Umbilical cord (tissue), 2 donors: Measurements from ENCODE around the gene ZC2HC1C. TPM values are rescaled to one million over a fixed set of nuclear protein-coding genes. Genes with fewer than 3 reads are reported as not detected.
"Not testable (repeated sequence)": the region's sequence is repeated elsewhere in the genome, so short reads cannot be mapped to it uniquely, and the experiment has no call there.

Source experiments
- DNase-seq: peaks from one replicate; pipeline ENCODE4 v3.0.0-alpha.2; 2015; ENCODE audit warnings: low spot score
- total RNA-seq: library from RNA; depleted of rRNA; stranded (reverse); fragments of >200 nt; gene quantifications from one replicate; pipeline ENCODE4 v1.2.3, GENCODE V29; 2014; ENCODE audit warnings: low replicate concordance; ENCODE audit not compliant: insufficient read depth

ZC2HC1C gene
- total RNA-seq, 1 donor from 2014 or later = 0.48 TPM

DNA sequence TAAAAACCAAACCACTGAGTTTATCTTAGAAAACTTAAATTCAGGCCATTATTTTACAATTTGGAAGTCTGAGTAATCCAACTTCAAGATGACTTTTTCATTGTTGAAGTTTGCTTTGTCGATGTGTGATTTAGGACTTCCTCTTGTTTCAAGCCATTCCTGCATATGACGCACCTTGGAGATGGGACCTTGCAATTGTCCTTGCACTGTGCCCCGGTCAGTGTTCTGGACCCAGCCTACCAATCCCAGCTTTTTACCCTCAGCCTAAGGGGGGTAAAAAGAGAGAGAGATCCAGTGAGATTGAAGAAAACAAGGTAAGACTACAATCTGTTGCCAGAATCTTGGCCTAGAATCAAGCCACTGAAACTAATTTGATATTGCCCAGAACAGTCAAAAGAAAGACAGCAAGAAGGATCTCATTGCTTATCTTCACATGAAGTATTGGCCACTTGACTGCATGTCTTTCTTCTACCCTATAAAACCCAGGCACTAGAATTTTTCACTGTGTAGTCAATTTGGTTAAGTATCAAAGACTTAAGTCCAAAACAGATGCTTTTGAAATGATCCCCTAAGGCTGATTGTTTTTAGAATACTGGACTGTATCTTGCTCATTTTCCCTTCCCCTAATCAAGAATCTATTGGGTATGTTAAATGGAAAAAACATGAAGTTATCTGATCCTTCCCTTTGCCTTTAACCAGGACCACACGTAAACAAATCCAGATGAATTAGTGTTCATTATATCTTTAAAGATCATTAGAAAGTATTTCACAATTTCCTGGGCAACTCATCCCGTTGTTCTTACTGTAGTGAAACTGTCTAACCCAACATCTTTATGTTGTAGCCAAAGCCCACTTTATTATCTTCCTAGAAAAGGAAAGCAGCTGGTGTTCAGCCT lies 15.8 kb upstream of the ZC2HC1C start:
- no peak for DNase-seq

DNA sequence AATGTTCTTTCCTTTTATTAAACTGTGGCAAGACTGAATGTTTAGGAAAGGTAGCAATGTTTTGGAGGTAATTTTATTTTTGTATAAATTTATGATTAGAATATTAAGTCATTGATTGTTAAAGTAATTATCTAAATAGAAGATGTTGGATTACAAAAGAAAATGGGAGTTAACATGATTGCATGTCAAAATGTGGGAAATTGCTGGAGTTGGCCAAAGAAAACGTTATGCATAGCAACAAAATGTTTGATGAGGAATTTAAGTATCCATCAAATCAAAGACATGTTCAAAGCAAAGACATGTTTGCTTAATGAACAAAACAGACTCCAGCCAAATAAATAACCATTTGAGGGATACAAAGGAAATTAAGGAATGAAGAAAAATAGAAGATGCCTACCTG lies 15.0 kb upstream of the ZC2HC1C start:
- DNase-seq = no peak

DNA sequence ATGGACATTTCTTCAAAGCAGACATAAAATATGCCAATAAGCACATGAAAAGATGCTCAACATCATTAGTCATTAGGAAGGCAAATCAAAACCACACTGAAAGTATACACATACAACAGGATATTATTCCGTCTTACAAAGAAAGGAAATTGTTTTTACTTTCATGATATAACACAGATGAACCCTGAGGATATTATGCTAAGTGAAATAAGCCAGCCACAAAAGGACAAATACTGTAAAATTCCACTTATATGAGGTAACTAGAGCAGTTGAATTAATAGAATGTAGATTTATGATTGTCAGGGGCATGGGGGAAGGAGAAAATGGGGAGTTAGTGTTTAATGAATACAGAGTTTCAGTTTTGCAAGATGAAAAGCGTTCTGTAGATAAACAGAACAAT lies 9.8 kb upstream of the ZC2HC1C start:
- peak; percentile 45 for DNase-seq

GRCh38 chr14:75060420-75060819 lies 9.0 kb upstream of the ZC2HC1C start:
- DNase-seq = no peak

DNA sequence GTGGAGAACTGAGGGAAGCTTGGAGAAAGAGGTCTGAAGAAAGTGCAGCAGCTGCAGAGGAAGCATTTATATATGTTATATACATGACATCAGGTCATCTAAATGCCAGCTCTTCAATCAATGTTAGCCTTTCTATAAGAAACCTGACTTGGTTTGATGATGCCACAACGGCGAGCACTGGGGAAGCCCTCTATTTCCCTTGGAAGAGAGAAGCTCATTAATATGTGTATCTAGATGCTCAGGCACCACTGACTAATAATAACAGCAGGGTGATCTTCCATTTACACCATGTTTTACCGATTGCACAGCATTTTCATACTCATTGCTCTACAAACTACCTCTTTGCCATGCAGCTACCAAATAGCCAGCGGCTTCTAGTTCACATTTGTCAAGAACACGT lies 6.4 kb upstream of the ZC2HC1C start:
- no peak for DNase-seq

- DNase-seq = peak; percentile 95
Measured at GRCh38 chr14:75063491-75064204, 5.8 kb upstream of the ZC2HC1C start, which contains the start of gene ACYP1. ACYP1 (minus strand) TSS chr14:75064024; CDS start chr14:75063553, 471 bp downstream.

DNA sequence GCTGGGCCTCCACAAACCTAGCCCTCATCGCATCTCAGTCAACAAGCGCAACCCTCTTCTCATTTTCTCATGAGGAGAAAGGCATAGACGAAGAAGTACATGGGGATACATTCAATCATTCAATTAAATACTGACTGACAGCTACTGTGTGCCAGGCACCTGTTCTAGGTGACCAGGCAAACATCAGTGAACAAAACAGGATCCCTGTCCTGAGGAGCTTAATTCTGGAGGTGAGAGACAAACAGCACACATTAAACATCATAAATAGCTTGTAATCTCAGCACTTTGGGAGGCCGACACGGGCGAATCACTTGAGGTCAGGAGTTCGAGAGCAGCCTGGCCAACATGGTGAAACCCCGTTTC lies 5.3 kb upstream of the ZC2HC1C start:
- DNase-seq = no peak

DNA sequence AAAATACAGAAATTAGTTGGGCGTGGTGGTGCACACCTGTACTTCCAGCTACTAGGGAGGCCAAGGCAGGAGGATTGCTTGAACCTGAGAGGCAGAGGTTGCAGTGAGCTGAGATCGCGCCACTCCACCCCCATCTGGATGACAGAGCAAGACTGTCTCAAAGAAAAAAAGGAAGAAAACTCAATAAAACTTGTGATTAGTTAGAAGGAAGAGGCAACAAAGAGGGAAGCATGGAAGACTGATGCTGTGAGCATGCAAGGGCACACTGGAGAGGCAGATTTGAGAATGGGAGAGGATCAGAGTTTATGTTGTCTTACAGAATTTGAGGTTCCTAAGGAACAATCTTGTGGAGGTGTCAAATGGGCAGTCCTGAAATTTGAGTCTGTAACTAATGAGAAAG lies 2.8 kb upstream of the ZC2HC1C start:
- no peak for DNase-seq

DNA sequence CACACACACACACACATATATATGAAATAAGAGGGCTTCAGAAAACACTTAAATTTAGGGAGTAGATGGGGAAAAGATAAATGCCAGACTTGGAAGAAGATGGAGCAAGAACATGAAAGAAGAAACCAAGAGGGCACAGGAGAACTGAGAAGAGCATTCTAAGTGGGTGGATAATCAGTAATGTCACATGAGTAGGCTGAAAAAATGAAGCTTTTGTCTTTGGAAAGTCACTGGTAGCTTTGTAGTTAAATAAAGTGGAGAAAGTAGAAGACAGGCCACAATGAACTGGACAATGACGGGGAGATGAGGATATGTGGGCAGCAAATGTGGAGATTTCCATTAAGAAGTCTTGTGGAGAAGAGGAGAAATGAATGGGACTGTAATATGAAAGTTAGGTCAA lies 2.2 kb upstream of the ZC2HC1C start:
- DNase-seq = no peak

DNA sequence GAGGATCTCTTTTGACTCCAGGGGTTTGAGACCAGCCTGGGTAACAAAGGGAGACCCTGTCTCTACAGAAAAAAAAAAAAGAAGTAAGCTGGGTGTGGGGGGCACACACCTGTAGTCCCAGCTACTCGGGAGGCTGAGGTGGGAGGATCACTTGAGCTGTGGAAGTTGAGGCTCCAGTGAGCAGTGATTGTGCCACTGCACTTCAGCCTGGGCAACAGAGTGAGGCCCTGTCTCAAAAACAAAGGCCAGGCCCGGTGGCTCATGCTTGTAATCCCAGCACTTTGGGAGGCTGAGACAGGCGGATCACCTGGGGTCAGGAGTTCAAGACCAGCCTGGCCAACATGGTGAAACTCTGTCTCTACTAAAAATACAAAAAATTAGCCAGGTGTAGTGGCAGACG lies 1.7 kb upstream of the ZC2HC1C start:
- not testable (repeated sequence) for DNase-seq

DNA sequence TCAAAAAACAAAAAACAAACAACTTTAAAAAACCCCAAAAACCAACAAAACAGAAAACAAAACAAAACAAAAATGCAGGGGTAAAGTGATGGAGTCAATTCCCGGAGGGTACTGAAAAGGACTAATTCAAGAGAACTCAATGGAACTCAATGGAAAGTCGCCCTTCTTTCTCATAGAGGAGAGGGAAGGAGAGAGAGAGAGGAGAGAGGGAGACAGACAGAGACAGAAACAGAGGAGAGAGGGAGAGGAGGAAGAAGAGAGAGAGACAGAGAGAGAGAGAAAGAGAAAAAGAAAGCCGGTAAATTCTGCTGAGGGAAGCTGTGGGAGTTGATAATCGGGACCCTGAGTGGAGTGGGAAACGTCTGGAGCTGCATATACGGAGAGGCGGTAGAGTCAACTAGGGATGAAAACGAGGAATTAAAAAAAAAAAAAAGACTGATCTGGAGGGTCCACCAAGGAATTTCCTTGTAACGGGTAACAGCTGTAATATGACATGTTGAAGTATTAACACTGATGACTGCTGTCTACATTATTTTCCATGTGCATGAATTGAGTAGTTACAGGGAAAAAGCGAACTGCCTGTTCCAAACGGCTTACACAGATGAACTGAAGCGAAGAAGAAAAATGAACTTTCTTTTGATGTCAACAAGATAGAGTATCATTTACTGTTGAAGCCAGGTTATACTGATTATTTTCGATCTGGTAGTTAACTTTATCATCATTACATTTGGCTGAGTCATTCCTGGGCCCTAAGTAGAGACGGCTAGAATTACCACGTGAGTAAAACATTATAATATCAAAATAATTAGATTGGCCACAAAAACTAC lies 934 bp upstream of the ZC2HC1C start:
- DNase-seq = peak; percentile 48

- no peak for DNase-seq
Measured at GRCh38 chr14:75069811-75070145, 337 bp downstream of the ZC2HC1C start.

GRCh38 chr14:75070383-75070782 lies 942 bp downstream of the ZC2HC1C start:
- peak; percentile 71 for DNase-seq

- peak; percentile 68 for DNase-seq
Measured at GRCh38 chr14:75077794-75078193, 8.4 kb downstream of the ZC2HC1C start.

GRCh38 chr14:75079521-75079920 lies 10.1 kb downstream of the ZC2HC1C start:
- no peak for DNase-seq

GRCh38 chr14:75081660-75082229 lies 12.3 kb downstream of the ZC2HC1C start:
- DNase-seq = peak; percentile 69

GRCh38 chr14:75083271-75083670 lies 13.8 kb downstream of the ZC2HC1C start:
- DNase-seq = no peak

DNA sequence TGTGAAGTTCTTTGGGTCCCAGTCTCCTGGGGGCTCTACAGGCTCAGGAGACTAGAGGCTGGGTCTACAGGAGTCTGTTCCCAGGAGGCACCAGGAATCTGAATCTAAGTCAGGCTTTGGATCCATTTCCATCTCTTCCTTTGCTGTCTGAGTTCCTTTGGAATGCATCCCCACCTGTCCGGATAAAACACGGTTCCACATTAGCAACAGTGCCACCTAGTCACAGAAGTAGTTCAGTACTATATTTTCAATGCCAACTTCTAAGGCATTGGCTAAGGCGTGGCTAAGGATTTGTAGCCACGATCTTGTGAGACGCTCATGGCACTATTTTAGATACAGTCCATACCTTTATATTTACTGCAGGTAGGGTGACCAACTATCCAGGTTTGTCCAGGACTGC lies 15.1 kb downstream of the ZC2HC1C start:
- no peak for DNase-seq

GRCh38 chr14:75088153-75088552 lies 18.7 kb downstream of the ZC2HC1C start:
- DNase-seq = no peak

DNA sequence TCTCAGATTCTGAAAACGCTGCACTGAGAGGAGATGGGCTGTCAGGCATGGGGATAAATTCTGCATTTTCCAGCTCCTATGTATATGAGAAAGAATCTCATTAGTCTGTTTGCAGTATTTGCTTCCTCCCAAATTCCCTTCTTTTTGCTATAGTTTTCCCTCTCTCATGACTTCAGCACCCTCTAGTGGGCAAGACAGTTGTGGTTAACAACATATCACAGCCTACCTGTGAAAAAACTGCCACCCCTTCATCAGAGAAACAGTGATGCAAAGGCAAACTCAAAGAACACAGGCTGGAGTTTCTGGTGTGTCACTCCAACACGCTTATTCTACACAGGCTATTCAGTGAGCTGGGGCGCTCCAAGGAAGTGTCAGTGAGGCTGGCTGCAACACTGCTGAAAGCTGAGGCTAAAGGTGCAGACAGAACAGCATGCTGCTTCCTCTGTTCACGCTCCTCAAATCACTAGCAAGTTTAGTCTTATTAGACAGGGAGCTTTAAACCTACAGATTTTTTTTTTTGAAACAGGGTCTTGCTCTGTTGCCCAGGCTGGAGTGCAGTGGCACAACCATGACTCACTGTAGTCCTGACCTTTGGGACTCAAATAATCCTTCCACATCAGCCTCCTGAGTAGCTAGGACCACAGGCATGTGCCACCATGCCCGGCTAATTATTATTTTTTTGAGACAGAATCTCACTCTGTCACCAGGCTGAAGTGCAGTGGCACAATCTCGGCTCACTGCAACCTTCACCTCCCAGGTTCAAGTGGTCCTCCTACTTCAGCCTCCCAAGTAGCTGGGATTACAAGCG lies 19.3 kb downstream of the ZC2HC1C start:
- DNase-seq = peak; percentile 69

GRCh38 chr14:75090353-75090752 lies 20.9 kb downstream of the ZC2HC1C start:
- DNase-seq = no peak
